ENCODE results near the gene PTPDC1.

Gene PTPDC1

GRCh38 chr9:94150890-94151650, 66.8 kb downstream of the PTPDC1 start:
- H3K27ac ChIP-seq (ENCODE audit: insufficient read depth, low read depth, low read length, poor library complexity, severe bottlenecking): no peak overlapping the region
- H3K9me3 ChIP-seq (ENCODE audit: control insufficient read depth, low read length): no peaks in the 10 kb centered on the region
- 92 to 93% methylated on average over 11 of the region's 11 CpGs for WGBS, 2 experiments
- H3K4me1 ChIP-seq (ENCODE audit: control insufficient read depth, insufficient read depth, low read length): peaks cover 7% of the 10 kb centered on the region
- no peaks in the 10 kb centered on the region for H3K36me3 ChIP-seq (ENCODE audit: control insufficient read depth, insufficient read depth, low read length)
- H3K27me3 ChIP-seq (ENCODE audit: control insufficient read depth, insufficient read depth, low read length, poor library complexity, severe bottlenecking): no peaks in the 10 kb centered on the region
- H3K4me3 ChIP-seq (ENCODE audit: insufficient read depth, low read depth, low read length): no peak overlapping the region

- no peaks in the 10 kb centered on the region for H3K9me3 ChIP-seq (ENCODE audit: control insufficient read depth, low read length)
- no peak overlapping the region for H3K27ac ChIP-seq (ENCODE audit: insufficient read depth, low read depth, low read length, poor library complexity, severe bottlenecking)
- no peaks in the 10 kb centered on the region for H3K36me3 ChIP-seq (ENCODE audit: control insufficient read depth, insufficient read depth, low read length)
- 92 to 95% methylated on average over 1 of the region's 1 CpG for WGBS, 2 experiments
- peaks cover 7% of the 10 kb centered on the region for H3K4me1 ChIP-seq (ENCODE audit: control insufficient read depth, insufficient read depth, low read length)
- H3K27me3 ChIP-seq (ENCODE audit: control insufficient read depth, insufficient read depth, low read length, poor library complexity, severe bottlenecking): no peaks in the 10 kb centered on the region
- no peak overlapping the region for H3K4me3 ChIP-seq (ENCODE audit: insufficient read depth, low read depth, low read length)
Measured at GRCh38 chr9:94153905-94154304, 69.6 kb downstream of the PTPDC1 start.

DNA sequence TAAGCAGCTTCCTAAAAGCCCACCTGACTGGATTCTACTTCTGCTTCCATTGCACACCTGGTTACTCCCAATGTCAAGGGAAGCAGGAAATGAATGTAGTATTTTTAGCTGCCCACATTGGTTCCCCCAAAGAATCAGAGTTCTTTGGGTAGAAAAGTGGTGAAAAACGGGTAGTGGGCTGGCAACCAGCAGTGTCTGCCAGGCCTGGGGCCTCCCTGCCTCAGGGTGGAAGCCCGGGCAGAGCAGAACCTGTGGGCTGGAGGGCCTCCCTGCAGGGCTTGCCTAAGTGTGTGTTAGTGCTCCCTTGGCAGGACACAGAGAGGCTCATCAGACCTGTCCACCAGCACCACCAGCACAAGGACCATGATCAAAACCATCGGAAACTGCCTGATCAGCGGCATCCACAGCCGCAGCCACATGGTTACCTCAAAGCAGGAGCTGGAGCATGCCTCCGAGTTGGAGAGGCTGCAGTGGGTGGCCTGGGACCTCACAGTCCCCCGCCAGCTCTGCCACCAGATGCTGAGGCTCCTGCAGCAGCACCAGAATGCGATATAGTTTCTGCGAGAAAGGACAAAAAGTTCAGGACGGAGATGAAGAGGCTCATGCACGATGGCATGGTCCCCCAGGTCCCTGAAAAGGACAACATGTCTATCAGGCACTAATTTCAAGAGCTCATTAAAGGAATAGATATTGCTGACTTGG, 72.2 kb downstream of the PTPDC1 start:
- 93 to 94% methylated on average over 11 of the region's 11 CpGs for WGBS, 2 experiments
- H3K36me3 ChIP-seq (ENCODE audit: control insufficient read depth, insufficient read depth, low read length): no peaks in the 10 kb centered on the region
- no peaks in the 10 kb centered on the region for H3K27me3 ChIP-seq (ENCODE audit: control insufficient read depth, insufficient read depth, low read length, poor library complexity, severe bottlenecking)
- H3K9me3 ChIP-seq (ENCODE audit: control insufficient read depth, low read length): no peaks in the 10 kb centered on the region
- no peaks in the 10 kb centered on the region for H3K4me1 ChIP-seq (ENCODE audit: control insufficient read depth, insufficient read depth, low read length)
- no peak overlapping the region for H3K4me3 ChIP-seq (ENCODE audit: insufficient read depth, low read depth, low read length)
- no peak overlapping the region for H3K27ac ChIP-seq (ENCODE audit: insufficient read depth, low read depth, low read length, poor library complexity, severe bottlenecking)

GRCh38 chr9:94157050-94157801, 73.0 kb downstream of the PTPDC1 start:
- no peak overlapping the region for H3K4me3 ChIP-seq (ENCODE audit: insufficient read depth, low read depth, low read length)
- H3K27ac ChIP-seq (ENCODE audit: insufficient read depth, low read depth, low read length, poor library complexity, severe bottlenecking): no peak overlapping the region
- no peaks in the 10 kb centered on the region for H3K9me3 ChIP-seq (ENCODE audit: control insufficient read depth, low read length)
- no peaks in the 10 kb centered on the region for H3K36me3 ChIP-seq (ENCODE audit: control insufficient read depth, insufficient read depth, low read length)
- WGBS, 2 experiments: 91 to 92% methylated on average over 10 of the region's 10 CpGs
- H3K4me1 ChIP-seq (ENCODE audit: control insufficient read depth, insufficient read depth, low read length): no peaks in the 10 kb centered on the region
- H3K27me3 ChIP-seq (ENCODE audit: control insufficient read depth, insufficient read depth, low read length, poor library complexity, severe bottlenecking): no peaks in the 10 kb centered on the region
